Measurements from ENCODE around the gene MMP8.

The MMP8 gene

GRCh38 chr11:102729849-102730815 lies 5.4 kb upstream of the MMP8 start:
- no peaks in the 10 kb centered on the region for H3K9me3 Mint-ChIP-seq
- no peak for TF ChIP-seq CTCF (IDR thresholded peaks at IDR 0.05)
- peaks cover 7% of the 10 kb centered on the region for H3K4me1 Mint-ChIP-seq
- no peaks in the 10 kb centered on the region for H3K36me3 Mint-ChIP-seq (ENCODE audit: low read depth)
- H3K27me3 Mint-ChIP-seq (ENCODE audit: low read depth, poor library complexity): peaks cover 3% of the 10 kb centered on the region
- no peak overlapping the region for H3K27ac Mint-ChIP-seq
- H3K4me3 Mint-ChIP-seq: no peak overlapping the region
- no peak for DNase-seq

GRCh38 chr11:102727890-102728289 lies 3.1 kb upstream of the MMP8 start:
- Mint-ChIP-seq H3K36me3 (ENCODE audit: low read depth) (no peaks in the 10 kb centered on the region), H3K27me3 (ENCODE audit: low read depth, poor library complexity) (peaks cover 3% of the 10 kb centered on the region), H3K9me3 (peaks cover 4% of the 10 kb centered on the region), H3K4me3 (no peak overlapping the region), H3K27ac (no peak overlapping the region), H3K4me1 (peaks cover 7% of the 10 kb centered on the region)
- no peak for DNase-seq
- TF ChIP-seq CTCF (IDR thresholded peaks at IDR 0.05): no peak

- peaks cover 5% of the 10 kb centered on the region for H3K4me1 Mint-ChIP-seq
- H3K27me3 Mint-ChIP-seq (ENCODE audit: low read depth, poor library complexity): peaks cover 3% of the 10 kb centered on the region
- DNase-seq: no peak
- peaks cover 7% of the 10 kb centered on the region for H3K9me3 Mint-ChIP-seq
- no peak overlapping the region for H3K4me3 Mint-ChIP-seq
- H3K27ac Mint-ChIP-seq: no peak overlapping the region
- no peak for TF ChIP-seq CTCF (IDR thresholded peaks at IDR 0.05)
- no peaks in the 10 kb centered on the region for H3K36me3 Mint-ChIP-seq (ENCODE audit: low read depth)
Observed at GRCh38 chr11:102722821-102723220, 1.9 kb downstream of the MMP8 start.

GRCh38 chr11:102719620-102720277 lies 5.0 kb downstream of the MMP8 start:
- Mint-ChIP-seq H3K4me1 (peaks cover 5% of the 10 kb centered on the region), H3K27ac (no peak overlapping the region), H3K9me3 (peaks cover 7% of the 10 kb centered on the region), H3K4me3 (no peak overlapping the region), H3K27me3 (ENCODE audit: low read depth, poor library complexity) (no peaks in the 10 kb centered on the region), H3K36me3 (ENCODE audit: low read depth) (no peaks in the 10 kb centered on the region)
- TF ChIP-seq CTCF (IDR thresholded peaks at IDR 0.05): no peak
- DNase-seq: no peak

- TF ChIP-seq CTCF (IDR thresholded peaks at IDR 0.05): no peak
- H3K9me3 Mint-ChIP-seq: peaks cover 3% of the 10 kb centered on the region
- no peaks in the 10 kb centered on the region for H3K36me3 Mint-ChIP-seq (ENCODE audit: low read depth)
- DNase-seq: no peak
- no peaks in the 10 kb centered on the region for H3K27me3 Mint-ChIP-seq (ENCODE audit: low read depth, poor library complexity)
- no peak overlapping the region for H3K4me3 Mint-ChIP-seq
- no peak overlapping the region for H3K27ac Mint-ChIP-seq
- H3K4me1 Mint-ChIP-seq: peaks cover 5% of the 10 kb centered on the region
Observed at GRCh38 chr11:102717280-102717679, 7.5 kb downstream of the MMP8 start.

Data from nephron progenitor cell (in vitro differentiated cells).